Cerebellar nuclear complex (tissue), 1 donor: ENCODE measurements around the gene IFITM1.
"Not testable (repeated sequence)": the region's sequence is repeated elsewhere in the genome, so short reads cannot be mapped to it uniquely, and the experiment has no call there.

Source experiments
- DNase-seq, 2 experiments: peaks; one replicate each; lab custom pipeline; 2025; lab: John Stamatoyannopoulos, UW

The IFITM1 gene

GRCh38 chr11:282630-283360 is 31.0 kb upstream of the IFITM1 start:
- DNase-seq = no peak

GRCh38 chr11:283405-284104 is 30.3 kb upstream of the IFITM1 start:
- no peak for DNase-seq

GRCh38 chr11:284105-285020 is 29.5 kb upstream of the IFITM1 start:
- no peak for DNase-seq

GRCh38 chr11:285021-285893 is 28.6 kb upstream of the IFITM1 start:
- no peak for DNase-seq

GRCh38 chr11:285894-286220 is 28.0 kb upstream of the IFITM1 start:
- no peak for DNase-seq

- DNase-seq = not testable (repeated sequence)
Measured at GRCh38 chr11:286977-287820, 26.6 kb upstream of the IFITM1 start.

- DNase-seq = no peak
Measured at GRCh38 chr11:287821-288477, 25.9 kb upstream of the IFITM1 start.

GRCh38 chr11:288478-289397 is 25.1 kb upstream of the IFITM1 start, which contains the start of gene PGGHG:
PGGHG (plus strand) TSS chr11:289126; CDS start chr11:289817, 691 bp downstream.
- DNase-seq = no peak

GRCh38 chr11:289398-289711 is 24.5 kb upstream of the IFITM1 start:
- no peak for DNase-seq

GRCh38 chr11:289712-290620 is 23.9 kb upstream of the IFITM1 start:
- DNase-seq = no peak

- DNase-seq = no peak
Measured at GRCh38 chr11:290621-291231, 23.1 kb upstream of the IFITM1 start.

GRCh38 chr11:291281-292210 is 22.3 kb upstream of the IFITM1 start:
- no peak for DNase-seq

- no peak for DNase-seq
Measured at GRCh38 chr11:292211-293121, 21.4 kb upstream of the IFITM1 start.

- no peak for DNase-seq
Measured at GRCh38 chr11:293271-293851, 20.5 kb upstream of the IFITM1 start.
